A673 (cell line): Measurements from ENCODE around the gene MPHOSPH9. TPM values are rescaled to one million over a fixed set of nuclear protein-coding genes. Genes with fewer than 3 reads are reported as not detected.

Source experiments
- BruUV-seq: library from RNA; stranded (reverse); fragments of 400-500 nt; replicated peaks from 2 replicates; lab custom pipeline; 2021; lab: Mats Ljungman, UMichigan
- CTCF ChIA-PET: fragments of 300-600 bp; sonication (Branson Sonifier 250); formaldehyde crosslinking; loops from one replicate; lab custom pipeline; 2022; ENCODE audit warnings: antibody characterized with exemption; lab: Charles Lee
- POLR2A ChIA-PET: fragments of 300-600 bp; sonication (Branson Sonifier 250); formaldehyde crosslinking; loops from one replicate; lab custom pipeline; 2022; ENCODE audit warnings: antibody characterized with exemption; ENCODE audit not compliant: low non-redundant PET; lab: Charles Lee
- DNase-seq: peaks from one replicate; pipeline ENCODE4 v3.0.0-alpha.2; 2015; ENCODE audit warnings: low spot score
- H3K27ac ChIP-seq: fragments of 200-600 bp; sonication (generic); 2 replicates; pipeline ENCODE4 v1.5.1; 2016; ENCODE audit warnings: mixed run types, low read depth, mild to moderate bottlenecking, mixed read lengths, antibody characterized with exemption, low read length; ENCODE audit not compliant: poor library complexity, severe bottlenecking
- H3K27me3 ChIP-seq: fragments of 200-600 bp; sonication (generic); replicated peaks from 2 replicates; pipeline ENCODE4 v1.6.1; 2017; ENCODE audit warnings: mixed run types, low read depth, mild to moderate bottlenecking, mixed read lengths, antibody characterized with exemption, low read length; ENCODE audit not compliant: insufficient read depth, poor library complexity
- H3K36me3 ChIP-seq: fragments of 200-600 bp; sonication (generic); 2 replicates; pipeline ENCODE4 v1.6.1; 2016; ENCODE audit warnings: mixed run types, mild to moderate bottlenecking, mixed read lengths, antibody characterized with exemption, low read length; ENCODE audit not compliant: insufficient read depth, poor library complexity, severe bottlenecking
- H3K4me1 ChIP-seq: fragments of 200-600 bp; sonication (generic); 2 replicates; pipeline ENCODE4 v1.6.1; 2017; ENCODE audit warnings: mixed run types, mild to moderate bottlenecking, mixed read lengths, antibody characterized with exemption, low read length; ENCODE audit not compliant: insufficient read depth, poor library complexity, severe bottlenecking
- H3K4me3 ChIP-seq: fragments of 200-600 bp; sonication (generic); 2 replicates; pipeline ENCODE4 v1.5.1; 2016; ENCODE audit warnings: low read depth, mixed run types, mild to moderate bottlenecking, mixed read lengths, low read length; ENCODE audit not compliant: poor library complexity, severe bottlenecking
- H3K9me3 ChIP-seq: fragments of 200-600 bp; sonication (generic); 2 replicates; pipeline ENCODE4 v1.6.1; 2016; ENCODE audit warnings: mixed run types, low read depth, mild to moderate bottlenecking, mixed read lengths, antibody characterized with exemption, low read length; ENCODE audit not compliant: poor library complexity, severe bottlenecking
- EZH2 ChIP-seq: fragments of 200-600 bp; sonication (generic); IDR thresholded peaks from 2 replicates; pipeline ENCODE4 v1.6.1; 2017; ENCODE audit warnings: borderline replicate concordance, low read depth, mild to moderate bottlenecking, mixed read lengths, antibody characterized with exemption, low read length; ENCODE audit not compliant: poor library complexity, severe bottlenecking
- intact Hi-C: fragments of 100-400 bp; cut with micrococcal nuclease; formaldehyde crosslinking; loops from one replicate; pipeline ENCODE4 v1.10.0; 2022; ENCODE audit not compliant: unreplicated experiment
- total RNA-seq: library from RNA; stranded (reverse); gene quantifications from 2 replicates; pipeline ENCODE4 v1.2.3, GENCODE V29; 2021
- TF ChIP-seq, protein P1 (sequence below): fragments of 300-800, 200-600 bp; sonication (generic); conservative IDR thresholded peaks from 2 replicates; pipeline ENCODE4 v1.5.1; 2017; ENCODE audit warnings: low read depth, mild to moderate bottlenecking, antibody characterized with exemption, low read length, moderate library complexity, mixed read lengths

The MPHOSPH9 gene
- total RNA-seq, 1 experiment from 2014 or later = 80.8 TPM

DNA sequence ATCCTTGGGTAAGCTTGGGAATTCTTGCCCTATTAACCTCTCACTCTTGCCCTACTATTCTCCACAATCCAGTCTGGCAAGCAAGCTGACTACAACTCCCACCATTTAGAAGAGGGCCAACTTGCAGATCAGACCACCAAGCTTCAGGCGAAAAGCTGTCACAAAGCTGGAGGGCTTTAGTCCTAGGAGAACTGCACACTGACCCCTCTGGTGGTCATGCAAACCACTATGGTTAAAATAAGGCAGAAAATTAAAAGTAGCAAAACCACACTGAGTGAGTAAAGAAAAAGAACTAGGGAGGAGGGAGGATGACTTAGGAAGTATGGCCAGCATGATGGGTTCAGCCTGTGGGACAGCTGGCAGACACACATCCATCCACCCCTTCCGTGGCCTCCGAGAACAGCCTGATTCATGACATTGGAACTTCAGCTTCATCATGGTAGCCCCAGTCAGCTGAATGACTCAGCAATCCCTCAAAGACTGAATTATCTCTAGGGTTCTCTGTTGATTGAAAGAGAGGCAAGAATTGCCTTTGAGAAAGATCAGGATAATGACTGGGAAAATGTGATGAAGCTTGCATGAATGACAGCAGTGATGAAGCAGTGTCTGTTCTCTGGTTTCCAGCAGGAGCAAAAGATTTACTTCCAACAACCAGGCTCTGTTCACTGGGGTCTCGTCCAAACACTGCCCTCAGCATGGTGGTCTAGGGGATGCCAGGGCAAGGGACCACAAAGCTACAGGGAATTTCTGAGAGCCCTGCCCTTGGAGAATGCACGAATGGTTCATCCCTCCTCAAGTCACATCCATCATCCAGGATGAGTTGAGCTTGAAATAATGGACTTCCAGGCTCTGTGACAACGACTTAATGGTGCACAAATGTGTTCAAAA lies 106.4 kb downstream of the MPHOSPH9 start:
- H3K27ac ChIP-seq = no peak overlapping the region
- no peaks in the 10 kb centered on the region for H3K9me3 ChIP-seq
- H3K36me3 ChIP-seq = no peaks in the 10 kb centered on the region
- no peaks in the 10 kb centered on the region for H3K27me3 ChIP-seq
- ChIA-PET POLR2A (no interaction called here), CTCF (no interaction called here)
- no peak for TF ChIP-seq EZH2
- TF ChIP-seq, protein P1, sequence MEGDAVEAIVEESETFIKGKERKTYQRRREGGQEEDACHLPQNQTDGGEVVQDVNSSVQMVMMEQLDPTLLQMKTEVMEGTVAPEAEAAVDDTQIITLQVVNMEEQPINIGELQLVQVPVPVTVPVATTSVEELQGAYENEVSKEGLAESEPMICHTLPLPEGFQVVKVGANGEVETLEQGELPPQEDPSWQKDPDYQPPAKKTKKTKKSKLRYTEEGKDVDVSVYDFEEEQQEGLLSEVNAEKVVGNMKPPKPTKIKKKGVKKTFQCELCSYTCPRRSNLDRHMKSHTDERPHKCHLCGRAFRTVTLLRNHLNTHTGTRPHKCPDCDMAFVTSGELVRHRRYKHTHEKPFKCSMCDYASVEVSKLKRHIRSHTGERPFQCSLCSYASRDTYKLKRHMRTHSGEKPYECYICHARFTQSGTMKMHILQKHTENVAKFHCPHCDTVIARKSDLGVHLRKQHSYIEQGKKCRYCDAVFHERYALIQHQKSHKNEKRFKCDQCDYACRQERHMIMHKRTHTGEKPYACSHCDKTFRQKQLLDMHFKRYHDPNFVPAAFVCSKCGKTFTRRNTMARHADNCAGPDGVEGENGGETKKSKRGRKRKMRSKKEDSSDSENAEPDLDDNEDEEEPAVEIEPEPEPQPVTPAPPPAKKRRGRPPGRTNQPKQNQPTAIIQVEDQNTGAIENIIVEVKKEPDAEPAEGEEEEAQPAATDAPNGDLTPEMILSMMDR = 0 out of 2 replicates have a peak, but pooled peaks have one; percentile 9
- BruUV-seq = no TSS peak
- H3K4me3 ChIP-seq = no peak overlapping the region
- intact Hi-C loops = no loop called here
- DNase-seq = peak; percentile 67
- H3K4me1 ChIP-seq = peaks cover 5% of the 10 kb centered on the region

DNA sequence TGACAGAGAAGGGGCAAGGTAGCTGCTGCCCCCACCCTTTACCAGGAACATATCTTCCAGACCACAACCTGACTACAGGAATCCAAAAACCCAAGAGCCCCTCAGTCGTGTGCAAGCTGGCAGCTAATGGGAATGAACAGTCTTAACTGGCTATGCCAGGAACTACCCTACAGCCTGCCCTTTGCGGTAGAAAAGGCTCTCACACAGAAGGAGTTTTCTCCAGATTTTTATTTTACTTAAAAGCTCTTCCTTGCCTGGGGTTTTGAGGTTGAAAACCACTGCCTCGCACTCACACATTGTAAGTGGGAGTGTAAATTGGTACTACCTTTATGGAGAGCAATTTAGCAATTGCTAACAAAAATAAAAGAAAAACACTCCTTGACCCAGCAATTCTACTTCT lies 110.3 kb downstream of the MPHOSPH9 start:
- intact Hi-C loops = no loop called here
- DNase-seq = no peak
- Histone ChIP-seq H3K4me3 (no peak overlapping the region), H3K9me3 (no peaks in the 10 kb centered on the region), H3K27me3 (no peaks in the 10 kb centered on the region), H3K4me1 (peaks cover 5% of the 10 kb centered on the region), H3K27ac (no peak overlapping the region), H3K36me3 (no peaks in the 10 kb centered on the region)
- TF ChIP-seq EZH2 = no peak
- TF ChIP-seq, protein P1 = no peak
- no TSS peak for BruUV-seq
- POLR2A ChIA-PET = no interaction called here
- CTCF ChIA-PET = no interaction called here

DNA sequence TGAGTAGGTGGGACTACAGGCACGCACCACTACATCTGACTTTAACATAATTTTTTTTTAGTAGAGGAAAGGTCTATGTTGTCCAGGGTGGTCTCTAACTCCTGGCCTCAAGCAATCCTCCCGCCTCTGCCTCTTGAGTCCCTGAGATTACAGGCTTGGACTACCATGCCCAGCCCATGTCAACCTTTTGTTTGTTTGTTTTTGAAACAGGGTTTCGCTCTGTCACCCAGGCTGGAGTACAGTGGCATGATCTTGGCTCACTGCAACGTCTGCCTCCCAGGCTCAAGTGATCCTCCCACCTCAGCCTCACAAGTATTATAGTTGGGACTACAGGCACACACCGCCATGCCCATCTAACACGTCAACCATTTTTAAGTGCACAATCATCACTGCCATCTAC lies 111.3 kb downstream of the MPHOSPH9 start:
- H3K4me3 ChIP-seq = no peak overlapping the region
- H3K27ac ChIP-seq = no peak overlapping the region
- BruUV-seq = no TSS peak
- peaks cover 5% of the 10 kb centered on the region for H3K4me1 ChIP-seq
- POLR2A ChIA-PET = no interaction called here
- CTCF ChIA-PET = no interaction called here
- H3K9me3 ChIP-seq = no peaks in the 10 kb centered on the region
- intact Hi-C loops = no loop called here
- no peak for DNase-seq
- H3K27me3 ChIP-seq = no peaks in the 10 kb centered on the region
- TF ChIP-seq, protein P1 = no peak
- no peak for TF ChIP-seq EZH2
- no peaks in the 10 kb centered on the region for H3K36me3 ChIP-seq
